HG03159 (cell line): ENCODE measurements around the gene FGF8.

Experiments
- ATAC-seq: cut with Tn5 transposase; IDR thresholded peaks from one replicate; pipeline ENCODE4 v1.9.1; 2021; ENCODE audit warnings: mild to moderate bottlenecking, moderate library complexity; ENCODE audit not compliant: unreplicated experiment

The FGF8 gene

GRCh38 chr10:101770331-101771215 is 5.3 kb downstream of the FGF8 start:
- no peak for ATAC-seq

GRCh38 chr10:101769541-101770180 is 6.3 kb downstream of the FGF8 start:
- no peak for ATAC-seq

GRCh38 chr10:101768791-101769170 is 7.1 kb downstream of the FGF8 start:
- ATAC-seq = no peak

- ATAC-seq = no peak
Measured at GRCh38 chr10:101767966-101768790, 7.7 kb downstream of the FGF8 start.

- ATAC-seq = no peak
Measured at GRCh38 chr10:101767600-101767945, 8.3 kb downstream of the FGF8 start.

- no peak for ATAC-seq
Measured at GRCh38 chr10:101766753-101767599, 8.9 kb downstream of the FGF8 start.

- no peak for ATAC-seq
Measured at GRCh38 chr10:101766306-101766705, 9.6 kb downstream of the FGF8 start.

- no peak for ATAC-seq
Measured at GRCh38 chr10:101763141-101763846, 12.6 kb downstream of the FGF8 start.

- no peak for ATAC-seq
Measured at GRCh38 chr10:101762736-101763135, 13.2 kb downstream of the FGF8 start.

- ATAC-seq = no peak
Measured at GRCh38 chr10:101761226-101761625, 14.7 kb downstream of the FGF8 start.

- ATAC-seq = no peak
Measured at GRCh38 chr10:101760510-101760909, 15.4 kb downstream of the FGF8 start.

- ATAC-seq = no peak
Measured at GRCh38 chr10:101759309-101760247, 16.3 kb downstream of the FGF8 start.

- ATAC-seq = no peak
Measured at GRCh38 chr10:101758858-101759257, 17.1 kb downstream of the FGF8 start.

GRCh38 chr10:101752241-101752640 is 23.7 kb downstream of the FGF8 start:
- ATAC-seq = no peak

- no peak for ATAC-seq
Measured at GRCh38 chr10:101749047-101750016, 26.6 kb downstream of the FGF8 start.

GRCh38 chr10:101748496-101748895 is 27.4 kb downstream of the FGF8 start:
- ATAC-seq = no peak

GRCh38 chr10:101745074-101745696 is 30.7 kb downstream of the FGF8 start:
- ATAC-seq = no peak
